KG1 (cell line): ENCODE measurements around the gene EXOC4.

Experiments used
- DNase-seq: peaks from one replicate; lab custom pipeline; 2025; lab: John Stamatoyannopoulos, UW

EXOC4 gene

DNA sequence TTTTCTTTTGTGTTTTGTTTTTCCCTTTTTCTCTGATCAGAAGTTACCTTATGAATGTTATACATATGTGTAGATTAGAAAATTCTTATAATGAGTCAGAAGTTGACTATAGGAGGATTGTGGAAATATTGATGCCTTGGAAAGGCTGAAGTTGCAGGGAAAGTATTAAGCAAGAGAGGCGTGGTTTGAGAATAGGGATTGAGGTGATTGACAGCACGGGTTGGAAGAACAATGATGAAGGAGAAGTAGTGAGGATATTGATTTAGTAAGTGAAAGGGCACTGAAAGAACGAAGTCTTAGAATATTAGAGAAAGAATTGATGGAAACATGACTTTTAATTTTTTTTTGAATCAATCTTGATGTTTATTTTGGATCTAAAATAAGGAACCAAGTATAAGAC, 176.0 kb downstream of the EXOC4 start:
- no peak for DNase-seq

DNA sequence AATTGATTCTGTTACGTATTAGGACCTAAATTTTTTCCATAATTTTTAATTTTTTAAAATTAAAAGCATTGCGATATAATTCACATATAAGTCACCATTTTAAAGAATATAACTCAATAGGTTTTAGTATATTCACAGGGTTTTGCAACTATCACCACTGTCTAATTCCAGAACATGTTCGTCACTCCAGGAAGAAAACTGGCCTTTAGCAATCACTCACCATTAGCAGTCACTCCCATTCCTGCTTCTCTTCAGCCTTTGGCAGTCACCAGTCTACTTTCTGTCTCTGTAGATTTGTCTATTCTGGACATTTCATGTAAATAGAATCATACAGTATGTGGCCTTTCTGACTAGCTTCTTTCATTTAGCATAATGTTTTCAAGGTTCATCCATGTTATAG, 176.5 kb downstream of the EXOC4 start:
- no peak for DNase-seq

DNA sequence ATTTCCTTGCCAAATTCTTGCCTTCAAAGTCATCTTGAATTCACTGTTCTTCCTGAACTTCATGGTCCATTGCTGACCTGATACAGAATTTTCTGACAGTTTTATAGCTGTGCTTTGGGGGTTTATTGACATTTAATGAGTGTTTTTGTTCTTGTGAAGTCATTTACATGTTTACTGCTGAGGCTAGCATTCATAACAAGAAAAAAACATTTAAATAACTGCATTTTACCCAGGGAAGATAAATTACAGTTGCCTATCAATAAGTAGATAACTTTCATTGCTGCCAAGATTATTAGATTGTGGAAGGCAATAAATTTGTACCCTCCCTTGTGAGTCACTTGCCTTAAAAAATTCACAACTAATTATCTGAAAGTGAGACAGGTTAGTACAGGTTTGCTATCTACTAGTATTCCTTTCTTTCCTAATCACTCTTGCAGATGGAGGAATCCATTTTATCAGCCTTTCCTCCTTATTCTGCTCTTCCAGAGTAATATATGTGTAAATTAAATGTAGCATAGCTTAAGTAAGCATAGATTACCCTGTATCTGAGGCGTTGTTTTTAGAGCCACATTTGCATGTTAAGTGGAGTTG, 178.4 kb downstream of the EXOC4 start:
- no peak for DNase-seq

DNA sequence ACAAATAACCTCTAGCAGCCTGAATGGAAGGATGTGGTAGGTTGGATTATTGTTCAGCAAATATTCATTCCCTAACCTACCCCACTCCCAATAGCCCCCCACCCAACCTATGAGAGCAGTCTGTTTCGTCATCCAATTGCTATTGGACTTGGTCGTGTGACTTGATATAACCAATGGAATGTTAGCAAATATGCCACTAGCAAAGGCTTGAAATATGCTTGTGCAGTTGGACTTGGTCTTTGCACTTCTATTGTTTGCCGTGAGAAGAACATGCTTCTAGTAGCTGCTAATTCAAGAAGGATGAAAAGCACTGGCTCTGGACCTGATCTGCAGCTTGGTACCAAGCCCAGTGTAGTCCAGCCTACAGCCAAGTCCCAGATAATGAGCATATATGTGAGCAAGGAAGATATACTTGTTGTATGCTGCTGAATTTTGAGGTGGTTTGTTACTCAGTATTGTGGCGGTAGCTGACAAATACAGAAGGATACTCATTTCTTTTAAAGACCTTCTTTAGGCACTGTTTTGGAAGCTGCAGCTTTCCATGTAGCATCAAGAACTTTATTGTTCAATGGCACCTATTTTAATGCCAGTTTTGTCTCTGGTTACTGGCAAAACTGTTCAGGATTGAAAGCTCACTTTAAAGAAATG, 180.4 kb downstream of the EXOC4 start:
- DNase-seq, result no peak

DNA sequence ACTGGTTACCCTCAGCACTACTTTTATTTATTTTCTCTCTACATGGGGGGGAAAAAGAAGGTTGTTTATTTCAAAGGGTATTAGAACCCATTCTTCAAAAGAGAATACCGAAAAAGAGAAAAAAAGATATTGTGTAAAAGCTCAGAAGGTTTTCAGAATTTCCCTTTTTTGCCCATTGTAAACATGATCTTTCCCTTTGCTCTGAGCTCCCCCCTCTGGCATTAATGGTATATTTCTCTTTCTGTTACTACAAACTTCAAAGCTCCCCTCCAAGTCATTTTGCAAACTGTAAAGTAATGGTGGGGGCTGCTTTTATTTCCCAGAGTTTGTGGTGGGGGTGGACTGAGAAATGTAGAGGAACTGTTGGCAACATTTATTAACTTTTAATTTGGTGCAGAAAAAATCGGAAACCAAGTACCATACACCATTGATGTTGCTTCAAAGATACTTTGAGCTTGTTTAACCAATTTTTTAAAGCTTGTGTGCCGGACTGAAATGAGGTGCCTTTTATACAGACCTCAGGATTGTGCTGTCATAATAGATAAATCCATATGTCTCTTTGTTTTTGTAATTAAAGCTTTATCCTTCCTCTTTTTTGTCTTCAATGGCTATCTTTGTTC, 181.5 kb downstream of the EXOC4 start:
- DNase-seq, result no peak

DNA sequence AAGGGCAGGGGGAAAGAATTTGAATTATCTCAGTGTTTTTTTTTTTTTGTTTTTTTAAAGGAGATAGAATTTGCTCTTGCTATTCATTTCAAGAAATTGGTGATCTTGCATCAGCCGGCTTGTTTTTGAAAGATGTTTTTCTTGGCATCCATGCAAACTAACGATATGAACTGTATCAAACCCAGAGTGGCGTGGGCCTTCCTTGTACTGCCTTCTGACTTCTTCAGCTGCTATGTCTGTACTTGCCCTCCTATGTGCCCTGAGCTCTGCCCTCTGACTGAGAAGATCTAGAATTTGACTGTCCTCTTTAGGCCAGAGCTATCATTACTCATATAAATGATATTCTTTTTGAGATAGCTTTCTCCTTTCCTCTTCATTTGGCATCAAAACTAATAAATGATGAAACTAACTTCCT, 183.1 kb downstream of the EXOC4 start:
- DNase-seq, result no peak

DNA sequence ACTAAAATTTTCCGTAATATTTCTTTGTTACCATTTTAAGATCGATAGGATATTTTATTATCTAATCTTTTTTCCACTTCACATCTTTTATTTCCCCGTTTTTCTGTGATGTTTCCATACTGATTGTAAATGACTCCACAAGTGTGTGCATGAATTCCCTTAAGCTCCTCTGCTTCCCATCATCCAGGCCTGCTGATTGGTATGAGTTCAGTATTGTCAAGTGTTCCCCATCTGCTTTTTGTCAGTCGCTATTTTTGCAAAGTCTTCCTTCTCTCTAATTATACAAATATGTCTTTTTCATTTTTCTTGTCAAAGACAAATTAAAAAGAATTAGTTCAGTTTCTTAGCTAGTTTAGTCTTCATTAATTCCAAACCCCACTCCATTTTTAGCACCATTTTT, 184.7 kb downstream of the EXOC4 start:
- DNase-seq, result no peak

DNA sequence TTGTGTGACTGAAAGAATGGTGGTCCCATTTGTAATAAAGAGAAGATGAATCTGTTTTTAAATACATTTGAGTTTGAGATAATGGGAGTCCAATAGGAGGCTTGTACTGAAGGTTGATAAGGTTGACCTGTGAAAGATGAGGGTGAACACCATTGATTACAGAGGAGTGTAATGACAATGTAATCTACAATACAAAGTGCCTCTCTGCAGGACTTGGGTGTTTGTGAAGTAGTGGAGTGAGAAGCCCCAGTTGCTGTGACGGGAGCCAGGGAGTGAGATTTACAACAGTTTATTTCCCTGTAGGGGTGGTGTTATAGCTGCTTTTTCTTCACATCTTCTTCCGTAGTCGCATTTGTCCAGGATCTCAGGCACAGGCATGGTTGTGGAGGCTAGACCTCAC, 189.9 kb downstream of the EXOC4 start:
- no peak for DNase-seq

DNA sequence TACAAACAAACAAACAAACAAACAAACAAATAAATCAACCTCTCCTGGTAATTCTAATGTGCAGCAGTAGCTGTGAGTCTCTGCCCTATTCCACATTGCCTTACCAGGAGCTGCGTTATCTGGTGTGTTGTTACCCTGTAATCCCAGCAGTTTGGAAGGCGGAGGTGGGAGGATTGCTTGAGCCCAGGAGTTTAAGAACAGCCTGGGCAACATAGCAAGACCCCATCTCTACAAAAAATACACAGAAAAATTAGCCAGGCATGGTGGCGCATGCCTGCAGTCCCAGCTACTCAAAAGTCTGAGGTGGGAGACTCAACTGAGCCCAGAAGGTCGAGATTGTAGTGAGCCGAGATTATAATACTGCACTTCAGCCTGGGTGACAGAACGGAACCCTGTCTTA, 192.7 kb downstream of the EXOC4 start:
- no peak for DNase-seq

DNA sequence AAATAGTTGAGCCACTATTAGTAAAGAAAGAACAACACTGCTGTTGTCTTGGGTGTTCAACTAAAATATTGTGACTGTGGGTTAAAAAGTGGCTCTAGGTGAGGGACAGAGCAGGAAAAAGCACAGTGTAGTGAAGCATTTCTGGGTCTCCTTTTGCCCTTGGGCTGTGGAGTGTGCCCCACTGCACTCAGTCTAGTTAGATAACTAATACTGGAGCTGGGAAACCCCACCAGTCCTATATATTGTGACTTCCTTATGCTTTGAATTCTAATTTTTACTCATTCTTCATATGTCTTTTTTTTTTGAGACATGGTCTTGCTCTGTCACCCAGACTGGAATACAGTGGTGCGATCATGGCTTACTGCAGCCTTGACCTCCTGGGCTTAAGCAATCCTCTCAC, 195.1 kb downstream of the EXOC4 start:
- no peak for DNase-seq

DNA sequence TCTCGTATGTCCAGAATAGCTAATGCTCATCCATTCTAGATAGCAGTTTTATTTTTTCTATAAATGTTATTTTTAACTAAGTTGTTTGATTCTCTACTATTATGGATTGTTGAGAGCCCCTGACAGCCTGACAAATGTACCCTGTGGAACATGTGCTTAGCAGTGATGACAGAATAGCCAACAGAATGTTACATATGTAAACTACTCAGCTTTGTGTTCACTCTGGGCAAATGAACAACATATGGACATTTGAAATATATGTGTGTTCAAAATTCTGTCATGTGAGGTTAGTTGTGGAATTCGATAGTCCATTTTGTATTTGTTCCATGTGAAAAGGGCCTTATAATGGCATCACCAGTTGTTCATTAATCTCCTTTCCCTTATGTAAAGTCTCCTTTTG, 199.7 kb downstream of the EXOC4 start:
- no peak for DNase-seq

DNA sequence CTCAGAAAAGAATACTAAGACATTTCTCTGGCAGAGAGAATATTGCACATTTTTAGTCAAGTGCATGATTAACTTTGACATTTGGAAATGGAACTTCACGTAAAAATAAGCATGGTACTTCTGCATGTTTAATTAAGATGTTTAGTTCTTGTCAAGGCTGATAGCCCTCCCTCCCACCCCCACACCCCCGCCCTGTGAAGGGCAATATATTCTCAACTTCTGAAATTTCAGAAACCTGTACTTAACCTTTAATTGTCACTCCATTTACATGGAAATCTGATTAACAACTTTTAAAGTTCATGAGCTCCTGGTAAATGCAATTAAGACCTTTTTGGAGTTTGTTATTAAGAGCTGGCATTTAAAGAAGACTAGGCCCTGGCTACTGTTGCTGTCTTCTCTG, 205.8 kb downstream of the EXOC4 start:
- no peak for DNase-seq

DNA sequence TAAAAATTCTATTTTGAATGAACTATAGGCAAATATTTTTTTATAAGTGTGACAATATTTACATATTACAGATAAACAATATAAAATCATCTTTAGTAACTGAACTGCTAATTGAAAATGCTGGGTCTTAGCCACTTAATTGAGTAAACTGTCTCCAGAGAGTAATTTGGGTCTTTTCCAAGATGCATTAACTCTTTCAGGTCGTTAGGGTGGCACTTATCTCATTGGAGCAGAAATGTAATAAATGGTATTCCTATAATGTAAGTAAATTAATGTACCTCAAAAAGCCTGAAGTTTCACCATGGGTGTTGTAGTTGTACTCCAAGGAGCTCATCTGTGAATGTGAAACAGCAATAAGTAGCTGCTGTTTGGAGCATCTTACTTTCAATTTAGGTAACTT, 208.5 kb downstream of the EXOC4 start:
- no peak for DNase-seq

DNA sequence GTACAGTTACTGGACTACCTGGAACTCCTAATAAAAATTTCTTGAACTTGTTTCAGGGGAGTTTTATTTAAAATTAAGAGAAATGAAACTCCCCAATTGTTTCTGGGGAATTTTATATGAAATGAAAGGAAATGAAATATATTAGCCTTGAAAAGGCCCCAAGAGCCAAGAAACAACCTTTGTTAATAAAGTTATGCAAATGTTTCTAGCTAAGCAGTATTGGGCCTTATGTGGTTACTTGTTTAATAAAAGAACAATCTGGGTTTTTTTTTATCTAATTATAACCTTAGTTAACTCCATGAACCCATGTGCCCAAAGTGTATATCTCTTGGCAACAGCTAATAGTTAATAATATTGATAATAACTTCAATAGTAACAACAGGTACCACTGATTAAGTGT, 222.8 kb downstream of the EXOC4 start:
- DNase-seq, result no peak

DNA sequence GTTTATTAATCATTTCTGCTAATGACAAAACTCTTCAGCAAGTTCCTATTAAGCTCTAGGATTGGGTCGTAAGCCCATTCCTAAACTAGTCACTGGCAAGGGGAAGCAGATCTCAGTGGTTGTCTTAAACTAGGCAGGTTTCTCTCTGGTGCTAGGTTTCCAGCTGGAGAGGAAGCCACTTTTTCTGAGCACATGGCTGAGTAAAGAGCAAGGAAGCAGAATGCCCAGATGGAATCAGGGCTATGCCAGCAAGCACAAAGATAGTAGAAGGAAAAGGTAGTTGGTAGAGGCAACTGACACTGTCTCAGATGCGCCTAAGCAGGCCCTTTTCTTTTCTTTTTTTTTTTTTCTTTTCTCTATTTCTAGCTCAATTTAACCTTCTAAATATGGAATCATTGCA, 224.9 kb downstream of the EXOC4 start:
- no peak for DNase-seq

DNA sequence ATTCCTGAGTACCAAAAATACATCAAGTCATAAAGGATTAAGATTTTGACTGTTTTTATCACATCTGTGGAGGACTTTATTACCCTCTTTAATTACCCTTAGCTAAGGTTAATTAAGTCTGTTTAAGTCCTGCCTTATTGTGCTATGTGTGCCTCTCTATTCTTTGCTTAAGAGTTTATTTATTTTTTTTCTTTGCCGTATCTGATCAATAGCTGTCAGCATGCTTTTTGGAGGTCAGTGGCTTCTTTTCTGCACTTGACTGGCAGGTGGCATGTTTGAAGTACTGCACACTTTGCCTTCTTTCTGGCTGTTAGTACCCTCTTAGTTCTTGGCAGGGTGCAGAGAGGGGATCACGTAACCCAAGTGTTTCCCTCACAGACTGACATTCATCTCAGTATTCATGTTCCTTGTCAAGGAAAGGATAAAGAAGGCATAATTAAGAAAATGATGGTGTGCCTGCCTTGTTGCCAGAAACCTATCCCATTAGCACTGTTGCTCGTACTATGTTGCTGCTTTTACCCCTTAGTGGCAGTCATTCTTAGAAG, 225.8 kb downstream of the EXOC4 start:
- no peak for DNase-seq

DNA sequence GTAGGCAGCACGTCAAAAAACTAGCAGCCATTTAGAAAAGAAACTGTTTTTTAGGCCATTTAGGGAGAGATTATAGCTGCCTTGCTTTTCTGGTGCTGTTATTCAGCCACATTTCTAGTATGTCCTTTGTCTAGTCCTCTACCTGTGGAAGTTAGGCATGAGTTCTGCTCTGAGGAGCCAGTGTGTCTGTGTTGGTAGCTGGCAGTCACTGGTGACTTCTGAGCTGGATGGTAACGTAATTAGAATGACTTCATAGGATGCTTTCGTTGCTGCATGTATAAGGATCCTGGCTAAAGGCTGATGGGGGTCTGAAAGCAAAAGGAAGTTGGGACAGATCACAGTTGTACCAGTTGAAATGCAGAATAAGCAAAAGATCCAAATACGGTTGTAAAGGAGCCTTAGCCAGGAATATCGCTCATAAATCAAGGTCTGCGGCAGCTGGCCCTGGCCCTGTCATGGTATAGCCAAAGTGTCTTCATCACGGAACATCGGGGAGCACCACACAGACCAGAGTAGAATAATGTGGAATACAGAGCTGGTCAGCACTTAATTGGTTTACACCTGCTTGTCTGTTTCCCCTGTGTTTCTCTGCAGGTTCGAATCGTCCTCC, 226.7 kb downstream of the EXOC4 start:
- DNase-seq, result no peak

DNA sequence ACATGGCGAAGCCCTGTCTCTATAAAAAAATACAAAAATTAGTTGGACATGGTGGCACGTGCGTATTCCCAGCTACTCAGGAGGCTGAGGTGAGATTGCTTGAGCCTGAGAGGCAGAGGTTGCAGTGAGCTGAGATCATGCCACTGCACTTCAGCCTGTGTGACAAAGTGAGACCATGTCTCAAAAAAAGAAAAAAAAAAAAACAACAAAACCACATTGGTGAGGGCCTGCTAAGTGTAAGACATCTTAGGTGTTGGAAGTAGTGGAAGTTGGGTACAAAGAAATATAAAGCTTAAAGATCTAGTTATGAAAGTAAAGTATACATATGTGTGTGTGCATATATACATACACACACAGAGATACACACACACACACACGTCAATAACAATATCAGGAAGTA, 228.0 kb downstream of the EXOC4 start:
- DNase-seq, result no peak

DNA sequence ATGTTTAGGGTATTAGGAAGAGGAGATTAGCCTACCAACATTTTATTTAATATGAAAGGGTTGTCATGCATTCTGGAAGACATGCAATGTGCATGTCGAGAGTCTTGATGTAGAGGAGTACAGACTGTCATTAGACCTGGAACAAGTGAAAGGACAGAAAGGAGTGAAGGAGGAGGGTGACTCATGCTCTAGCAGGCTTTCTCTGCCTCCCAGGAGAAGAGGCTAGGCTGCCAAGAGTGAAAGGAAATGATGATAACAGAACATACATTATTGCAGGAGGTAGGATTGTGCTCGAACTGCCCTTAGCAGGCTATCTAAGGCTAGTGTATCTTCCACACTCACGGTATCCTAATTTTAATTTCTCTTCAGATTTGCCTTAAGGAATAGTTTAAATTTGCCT, 228.8 kb downstream of the EXOC4 start:
- no peak for DNase-seq

DNA sequence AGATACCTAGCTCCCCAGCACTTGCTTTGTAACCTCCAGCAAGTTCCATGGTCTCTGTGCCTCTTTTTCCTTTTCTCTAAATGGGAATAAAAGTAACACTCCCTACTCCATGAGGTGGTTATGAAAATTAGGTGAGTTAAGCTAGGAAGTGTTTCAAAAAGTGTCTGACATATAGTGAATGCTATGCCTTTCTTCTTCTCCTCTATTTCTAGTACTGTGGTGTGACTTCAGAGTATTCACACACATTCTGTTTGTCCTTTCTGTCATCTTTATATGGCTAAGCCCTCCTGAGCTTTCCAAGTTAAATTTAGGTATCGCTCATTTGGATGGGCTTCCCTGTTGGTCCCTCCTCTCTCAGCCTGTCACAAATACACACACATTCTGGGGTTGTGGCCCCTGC, 229.7 kb downstream of the EXOC4 start:
- DNase-seq, result no peak

DNA sequence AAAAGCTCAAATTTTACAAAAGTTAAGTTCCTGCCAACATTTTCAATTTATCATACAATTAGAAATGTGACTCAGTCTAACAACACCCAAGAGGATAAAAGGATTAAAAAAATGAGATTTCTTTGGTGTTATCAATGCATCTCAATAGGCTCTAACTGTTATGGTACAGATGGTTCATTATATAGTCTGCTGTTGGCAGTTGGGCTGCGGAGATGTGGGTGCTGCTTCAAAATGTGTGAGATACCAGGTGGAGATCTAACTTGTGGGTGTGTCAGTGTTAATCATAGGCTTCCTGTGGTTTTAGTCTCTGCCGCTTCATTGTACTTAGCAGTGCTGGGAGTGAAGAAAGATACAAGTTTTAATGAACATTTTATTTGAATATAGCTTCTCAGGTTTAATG, 231.2 kb downstream of the EXOC4 start:
- no peak for DNase-seq

DNA sequence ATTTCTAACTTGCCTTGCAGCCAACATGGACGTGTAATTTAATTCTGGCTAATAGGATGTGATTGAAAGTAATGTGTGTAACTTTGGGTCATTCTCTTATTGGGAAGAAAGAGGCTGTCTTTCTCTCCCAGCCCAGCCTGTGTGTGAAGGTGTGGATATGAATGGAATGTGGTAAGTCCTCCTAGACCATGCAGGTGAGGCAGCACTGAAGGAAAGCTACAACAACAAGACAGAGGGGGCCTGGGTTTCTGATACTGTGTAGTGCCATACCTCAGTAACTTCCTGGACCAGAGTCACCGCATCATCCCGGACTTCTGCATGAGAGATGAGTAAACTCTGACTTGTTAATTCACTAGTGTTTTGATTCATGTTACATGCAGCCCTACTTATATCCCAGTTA, 237.0 kb downstream of the EXOC4 start:
- no peak for DNase-seq

DNA sequence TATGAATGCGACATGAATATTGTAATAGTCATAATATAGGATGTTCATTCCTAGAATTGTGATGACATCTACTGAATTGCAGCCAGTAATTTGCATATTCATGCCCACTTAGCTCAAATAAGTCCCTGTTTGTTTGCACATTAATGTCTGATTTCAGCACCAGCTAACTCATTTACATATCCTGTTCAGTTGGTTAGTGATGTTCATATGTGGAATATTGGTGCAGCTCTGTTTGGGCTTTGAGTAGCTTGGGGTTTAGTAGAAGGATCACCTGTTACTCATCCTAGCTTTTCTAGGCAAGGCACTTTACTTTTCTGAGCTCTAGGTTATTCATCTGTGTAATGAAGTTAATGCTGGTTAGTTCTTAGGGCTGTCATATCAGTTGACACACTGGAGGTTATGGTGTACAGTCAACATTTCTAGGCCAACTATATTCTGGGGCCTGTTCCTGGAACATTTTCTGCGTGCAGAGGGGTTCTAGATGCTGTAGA, 238.4 kb downstream of the EXOC4 start:
- no peak for DNase-seq
